Measurements from ENCODE around the gene TUBA3E.
"Not testable (repeated sequence)": the region's sequence is repeated elsewhere in the genome, so short reads cannot be mapped to it uniquely, and the experiment has no call there.

Gene TUBA3E

DNA sequence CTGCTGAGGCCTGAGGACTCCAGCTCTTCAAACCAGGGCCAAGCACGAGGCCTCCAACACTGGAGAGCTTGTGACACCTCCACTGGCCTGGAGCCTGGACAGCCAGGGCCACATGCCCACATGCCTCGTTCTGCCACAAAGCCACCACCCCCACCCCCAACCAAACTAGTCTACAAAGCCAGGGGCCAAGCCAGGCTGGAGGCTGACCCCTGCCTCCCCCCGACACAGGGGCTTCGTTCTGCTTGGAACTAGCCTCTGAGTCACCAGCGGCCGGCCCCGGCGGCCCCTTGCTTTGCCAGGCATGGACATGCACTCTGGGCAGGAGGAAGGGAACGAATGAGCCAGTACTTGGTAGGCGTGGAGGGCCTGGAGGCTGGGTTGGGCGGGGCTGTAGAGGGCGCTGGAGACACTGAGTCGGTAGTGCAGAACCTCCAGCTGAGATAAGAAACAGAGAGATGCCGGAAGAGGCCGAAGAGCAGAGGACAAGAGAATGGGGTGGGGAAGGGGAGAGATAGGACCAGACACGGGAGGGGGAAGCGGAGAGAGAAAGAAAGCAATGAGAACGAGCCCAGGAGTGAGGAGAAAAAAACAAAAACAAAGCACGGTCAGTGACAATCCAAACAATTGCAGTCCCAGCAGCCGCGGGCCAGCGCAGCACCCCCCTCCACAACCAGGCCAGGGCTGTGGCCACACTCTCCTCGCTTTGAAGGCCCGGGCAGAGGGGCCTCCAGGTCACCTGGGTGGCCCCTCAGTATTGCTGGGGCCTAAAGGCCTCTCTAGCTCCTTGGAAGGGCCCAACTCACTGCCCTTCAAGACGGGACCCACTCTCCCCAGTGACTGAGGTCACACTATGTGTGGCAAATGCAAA lies 37.2 kb downstream of the TUBA3E start:
- DNase-seq, result not testable (repeated sequence)

DNA sequence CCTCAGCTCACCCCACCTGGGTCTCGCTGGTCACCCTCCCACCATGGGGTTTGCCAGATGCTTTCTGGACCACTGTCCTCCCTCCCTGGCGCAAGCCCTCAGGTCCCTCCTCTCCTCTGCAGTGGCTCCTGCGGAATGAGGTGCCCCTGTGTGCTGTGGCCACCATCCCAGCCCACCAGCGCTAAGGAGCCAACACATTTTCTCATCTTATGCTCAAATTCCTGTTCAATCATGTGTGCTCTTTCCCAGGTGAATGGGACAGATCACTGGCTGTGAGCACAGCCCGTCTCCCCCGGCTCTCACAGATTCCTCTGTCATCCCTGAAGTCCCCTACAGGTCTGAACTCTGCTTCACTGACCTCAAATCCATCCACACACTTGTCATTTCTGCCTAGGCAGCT lies 38.1 kb downstream of the TUBA3E start:
- no peak for DNase-seq

DNA sequence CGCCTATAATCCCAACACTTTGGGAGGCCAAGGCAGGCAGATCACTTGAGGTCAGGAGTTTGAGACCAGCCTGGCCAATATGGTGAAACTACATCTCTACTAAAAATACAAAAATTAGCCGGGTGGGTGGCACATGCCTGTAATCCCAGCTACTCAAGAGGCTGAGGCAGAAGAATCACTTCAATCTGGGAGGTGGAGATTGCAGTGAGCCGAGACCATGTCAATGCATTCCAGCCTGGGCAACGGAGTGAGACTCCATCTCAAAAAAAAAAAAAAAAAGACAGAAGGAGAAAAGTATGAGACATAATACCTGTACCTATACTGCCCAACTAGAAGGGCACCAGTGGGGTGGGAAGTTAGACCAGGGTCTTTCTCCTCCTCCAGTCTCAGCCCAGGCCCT lies 38.9 kb downstream of the TUBA3E start:
- not testable (repeated sequence) for DNase-seq

DNA sequence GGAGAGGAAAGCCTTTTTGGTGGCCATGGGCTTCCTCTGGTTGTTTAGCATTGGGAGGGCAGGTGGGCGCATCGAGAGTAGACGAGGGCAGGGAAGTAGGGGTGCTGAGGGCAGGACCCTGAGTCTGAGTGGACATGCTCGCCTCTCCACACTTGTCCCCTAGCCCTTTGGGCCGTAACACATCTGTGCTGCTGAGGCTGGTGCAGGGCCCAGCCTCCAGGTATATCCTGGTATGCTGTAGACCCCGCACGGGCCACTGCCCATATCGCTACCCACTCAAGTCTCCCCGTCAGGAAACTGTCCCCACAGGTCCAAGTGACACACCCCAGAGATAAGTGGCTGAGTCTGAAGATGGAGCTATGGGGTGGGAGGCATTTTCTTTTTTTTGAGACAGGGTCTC lies 39.6 kb downstream of the TUBA3E start:
- DNase-seq, result no peak

DNA sequence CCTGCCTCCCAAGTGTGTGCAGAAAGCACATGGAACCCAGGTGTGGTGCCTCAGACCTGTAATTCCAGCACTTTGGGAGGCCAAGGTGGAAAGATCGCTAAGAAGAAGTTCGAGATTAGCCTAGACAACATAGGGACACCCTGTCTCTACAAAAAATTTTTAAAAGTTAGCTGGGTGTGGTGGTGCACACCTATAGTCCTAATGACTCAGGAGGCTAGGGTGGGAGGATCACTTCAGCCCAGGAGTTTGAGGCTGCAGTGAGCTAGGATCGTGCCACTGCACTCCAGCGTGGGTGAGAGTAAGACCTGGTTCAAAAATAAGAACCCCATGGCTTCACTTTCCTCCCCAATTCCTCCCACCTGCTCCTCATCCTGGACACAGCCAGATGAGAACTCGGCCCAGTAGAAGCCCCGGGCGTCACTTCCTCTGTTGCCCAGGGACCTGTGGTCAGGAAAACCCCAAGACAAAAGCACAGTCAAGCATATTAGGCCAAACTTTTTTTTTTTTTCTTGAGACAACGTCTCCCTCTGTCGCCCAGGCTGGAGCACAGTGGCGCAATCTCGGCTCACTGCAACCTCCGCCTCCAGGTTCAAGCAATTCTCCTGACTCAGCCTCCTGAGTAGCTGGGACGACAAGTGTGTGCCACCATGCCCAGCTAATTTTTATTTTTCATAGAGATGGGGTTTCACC lies 40.3 kb downstream of the TUBA3E start:
- not testable (repeated sequence) for DNase-seq

DNA sequence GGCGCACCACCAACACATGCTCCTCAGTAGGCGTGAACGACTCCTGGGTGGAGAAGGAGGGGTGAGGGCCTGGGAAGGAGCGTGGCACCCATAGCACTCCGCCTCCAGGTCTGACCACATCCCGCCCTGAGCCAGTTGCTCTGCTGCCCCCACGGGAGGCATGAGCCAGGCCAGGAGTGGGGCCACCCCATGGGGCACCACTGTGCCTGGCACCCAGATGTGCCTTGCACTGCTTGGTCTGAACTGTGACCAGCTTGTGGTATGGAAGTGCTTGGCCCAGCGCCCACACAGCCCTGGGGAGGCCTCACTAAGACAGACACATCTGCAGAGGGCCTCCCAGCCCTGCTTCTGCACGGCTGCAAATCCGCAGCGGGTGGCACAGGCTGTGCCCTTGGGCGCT lies 40.9 kb downstream of the TUBA3E start:
- not testable (repeated sequence) for DNase-seq

DNA sequence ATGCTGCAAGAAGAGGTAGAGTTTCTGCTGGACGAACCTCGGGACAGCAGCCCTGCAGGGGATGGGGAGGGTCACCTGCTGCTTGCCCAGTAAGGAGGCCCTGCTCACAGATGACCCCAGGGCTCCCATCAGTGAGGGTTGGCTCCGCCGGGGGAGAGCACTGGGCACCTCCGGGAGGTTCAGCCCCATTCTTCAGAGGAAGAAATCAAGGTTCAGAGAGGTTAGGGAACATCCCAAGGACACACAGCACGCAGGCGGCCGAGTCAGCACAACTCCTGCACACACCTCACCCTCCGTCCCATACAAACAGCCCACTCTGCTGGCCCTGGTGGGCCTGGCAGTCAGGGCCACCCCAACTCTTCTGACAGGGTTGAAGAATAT lies 41.6 kb downstream of the TUBA3E start:
- DNase-seq, result no peak

DNA sequence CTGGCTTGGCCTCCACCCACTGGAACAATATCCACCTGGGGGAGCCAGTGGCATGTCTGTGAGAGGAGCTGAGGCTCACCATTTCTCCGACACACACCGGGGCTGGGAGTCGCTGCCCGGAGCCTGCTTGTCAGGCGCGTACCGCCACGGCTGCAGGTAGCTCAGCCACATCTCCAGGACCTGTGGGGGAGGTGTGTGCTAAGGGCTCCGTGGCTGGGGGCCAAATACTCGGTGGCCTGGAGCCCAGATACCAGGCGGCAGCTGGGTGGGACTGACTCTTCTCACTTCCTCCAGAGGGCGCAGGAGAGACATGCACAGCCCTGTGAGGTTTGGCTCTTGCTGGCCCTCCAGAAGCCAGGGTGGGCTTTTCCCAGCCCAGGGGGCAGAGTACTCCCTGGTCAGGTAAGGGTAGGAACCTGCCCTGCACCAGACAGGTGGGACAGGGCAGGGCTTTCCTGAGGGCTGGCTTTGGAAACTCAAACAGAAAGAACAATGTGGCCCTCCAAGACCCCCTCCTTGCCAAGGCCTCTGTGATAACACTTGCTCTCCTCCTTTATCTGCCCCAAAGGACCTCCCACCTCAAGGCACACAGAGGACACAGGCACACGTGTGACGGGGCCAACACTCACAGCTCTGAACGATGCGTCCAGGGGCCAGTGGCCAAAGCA lies 42.1 kb downstream of the TUBA3E start:
- DNase-seq, result not testable (repeated sequence)

DNA sequence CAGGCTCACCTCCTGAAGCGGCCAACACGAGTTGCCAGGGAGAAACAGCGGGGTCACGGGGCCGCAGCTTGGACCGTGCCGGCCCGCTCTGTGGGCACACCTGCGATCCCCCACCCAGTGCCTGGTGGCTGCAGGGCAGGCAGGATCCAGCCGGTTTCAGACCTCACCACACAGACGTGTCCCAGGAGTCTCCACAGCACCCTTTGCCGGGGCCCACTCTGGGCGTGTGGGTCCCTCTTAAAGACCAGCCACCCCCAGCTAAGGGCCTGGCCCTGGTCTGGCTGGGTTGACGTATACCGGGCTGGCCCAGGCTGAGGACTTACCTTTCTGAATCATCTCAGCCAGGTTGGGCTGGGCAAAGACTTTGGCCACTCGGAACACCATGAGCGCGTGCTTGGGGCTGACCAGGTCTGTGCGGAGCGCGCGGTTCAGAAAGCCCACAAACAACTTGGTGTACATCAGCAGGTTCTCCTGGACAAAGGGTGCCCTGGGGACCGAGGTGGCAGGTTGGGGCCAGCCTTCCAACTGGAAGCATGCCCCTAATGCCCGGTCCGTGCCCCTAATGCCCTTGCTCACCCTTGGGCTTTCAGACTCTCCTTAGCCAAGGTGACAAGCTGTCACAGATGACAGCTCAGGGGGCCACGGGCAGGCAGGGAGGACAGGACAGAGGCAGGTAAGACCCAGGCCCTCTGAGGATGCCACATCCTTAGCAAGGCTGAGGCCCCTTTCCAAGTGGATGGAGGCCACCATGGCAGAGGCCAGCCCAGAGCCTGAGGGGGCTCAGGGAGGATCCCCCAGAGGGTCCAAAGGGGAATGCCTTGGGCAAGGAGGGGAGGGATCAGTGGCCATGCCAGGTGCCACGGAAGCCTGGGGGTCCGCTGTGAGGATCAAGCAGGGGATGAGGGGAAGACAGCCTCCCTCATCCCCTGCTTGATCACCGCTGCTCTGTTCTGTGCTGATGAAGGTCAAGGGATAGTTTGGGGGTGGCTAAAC lies 43.2 kb downstream of the TUBA3E start:
- no peak for DNase-seq

DNA sequence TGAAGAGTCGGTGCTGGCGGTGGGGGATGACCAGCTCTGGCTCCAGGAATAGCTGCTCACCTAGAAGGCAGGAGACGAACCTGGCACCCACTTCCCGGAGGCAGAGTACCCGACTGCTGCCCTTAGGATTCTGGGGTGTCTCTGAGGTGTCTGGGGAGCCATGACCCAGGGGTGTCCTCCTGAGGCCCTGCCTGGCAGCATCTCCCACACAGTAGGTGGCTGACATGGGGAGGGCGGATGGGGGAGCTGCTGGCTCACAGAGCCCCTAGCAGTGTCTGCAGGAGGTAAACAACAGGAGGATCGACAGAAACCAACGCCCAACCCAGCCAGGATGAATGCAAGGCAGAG lies 43.8 kb downstream of the TUBA3E start:
- DNase-seq, result not testable (repeated sequence)

DNA sequence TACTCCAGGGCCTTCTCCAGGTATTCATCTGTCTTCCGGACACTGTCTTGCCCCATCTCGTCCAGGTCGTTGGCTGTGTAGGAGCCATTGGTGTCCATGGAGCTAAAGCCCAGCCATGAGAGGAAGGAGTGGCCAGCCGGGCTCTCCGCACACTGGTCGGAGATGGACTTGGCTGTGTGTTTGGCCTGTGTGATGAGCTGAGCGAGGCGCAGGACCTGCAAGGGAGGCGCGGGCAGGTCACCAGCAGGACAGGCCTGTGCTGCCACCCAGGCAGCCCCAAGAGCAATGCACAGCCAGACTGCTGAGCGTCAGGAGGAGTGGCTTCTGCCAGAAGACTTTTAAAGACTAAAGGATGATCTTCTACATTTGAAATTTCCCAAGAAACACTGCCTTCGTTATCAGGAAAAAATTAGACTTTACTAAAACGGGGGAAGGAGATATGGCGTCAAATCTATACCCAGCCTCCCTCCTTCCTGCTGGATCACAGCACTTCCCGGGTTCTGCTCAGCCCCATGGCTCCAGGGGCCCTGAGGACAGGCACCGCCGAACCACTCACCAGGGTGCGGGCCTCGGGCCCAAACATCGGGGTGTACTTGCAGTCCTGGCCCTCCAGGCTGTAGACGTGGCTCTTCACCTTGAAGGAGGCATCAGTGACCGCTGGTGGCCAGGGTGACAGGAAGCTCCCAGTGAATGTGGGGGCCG lies 44.4 kb downstream of the TUBA3E start:
- DNase-seq, result not testable (repeated sequence)

DNA sequence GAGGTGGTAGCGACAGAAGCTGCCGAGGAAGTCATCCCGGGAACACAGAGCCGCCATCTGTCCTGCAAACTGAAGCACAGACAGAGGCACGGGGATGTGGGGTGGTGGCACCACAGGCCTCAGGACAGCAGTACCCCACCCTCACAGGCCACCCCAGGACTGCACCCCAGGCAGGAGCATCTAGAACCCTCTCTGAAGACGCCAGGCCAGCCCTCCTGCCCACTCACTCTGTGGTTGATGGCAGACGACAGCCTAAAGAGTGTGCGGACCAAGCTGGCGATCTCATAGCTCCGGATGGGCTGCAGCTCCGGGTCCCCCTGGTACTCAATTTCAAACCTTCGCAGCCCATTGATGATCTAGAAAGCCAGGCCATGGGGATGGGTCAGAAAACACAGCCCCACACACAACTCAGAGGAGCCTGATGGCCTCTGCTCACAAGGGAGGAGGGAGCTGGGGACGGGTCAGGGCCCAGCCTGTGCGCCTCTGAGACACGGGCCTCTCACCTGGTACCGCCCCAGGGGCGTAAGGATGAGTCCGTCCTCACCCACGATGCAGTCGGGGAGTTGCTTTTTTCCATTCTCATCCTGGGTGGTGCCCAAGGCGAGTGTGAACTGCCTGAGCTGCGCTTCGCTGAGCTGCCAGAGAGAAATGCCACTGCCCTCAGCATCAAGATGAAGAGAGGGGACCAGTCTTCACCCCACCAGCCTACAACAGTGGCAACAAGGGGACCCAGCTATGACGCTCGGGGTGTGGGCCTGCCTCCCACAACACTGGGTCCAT lies 45.2 kb downstream of the TUBA3E start:
- no peak for DNase-seq

DNA sequence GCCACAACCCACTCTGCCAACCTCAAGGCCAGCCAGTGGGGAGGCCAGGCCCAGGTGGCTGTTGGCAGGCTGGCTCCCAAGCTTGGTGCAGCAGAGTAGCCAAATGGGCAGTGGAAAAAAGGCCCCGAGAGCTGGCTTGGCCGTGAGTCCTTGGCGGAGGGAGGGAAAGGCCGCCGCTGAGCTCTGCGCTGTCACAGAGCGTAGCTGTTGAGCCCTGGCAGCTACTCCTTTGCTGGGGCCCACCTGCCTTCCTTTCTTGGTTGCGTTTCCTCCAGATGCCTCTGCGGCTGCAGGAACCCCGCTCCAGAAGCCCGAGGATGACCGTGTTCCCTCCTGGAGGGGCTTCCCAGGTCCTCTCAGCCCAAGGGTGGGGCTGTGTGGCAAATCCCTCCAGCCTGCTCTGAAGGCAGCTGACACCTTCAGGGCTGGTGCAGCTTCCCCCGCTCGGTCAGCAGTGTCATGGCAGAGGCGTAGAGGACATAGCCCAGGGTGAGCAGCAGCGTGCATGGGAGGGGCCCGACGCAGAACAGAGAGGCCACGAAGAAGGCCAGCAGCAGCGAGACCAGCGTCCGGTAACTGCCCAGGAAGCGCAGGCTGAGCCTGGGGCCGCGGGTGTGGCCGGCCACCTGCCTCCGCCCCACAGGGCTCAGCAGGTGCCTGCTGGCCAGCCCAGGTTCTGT lies 46.0 kb downstream of the TUBA3E start:
- DNase-seq, result not testable (repeated sequence)

DNA sequence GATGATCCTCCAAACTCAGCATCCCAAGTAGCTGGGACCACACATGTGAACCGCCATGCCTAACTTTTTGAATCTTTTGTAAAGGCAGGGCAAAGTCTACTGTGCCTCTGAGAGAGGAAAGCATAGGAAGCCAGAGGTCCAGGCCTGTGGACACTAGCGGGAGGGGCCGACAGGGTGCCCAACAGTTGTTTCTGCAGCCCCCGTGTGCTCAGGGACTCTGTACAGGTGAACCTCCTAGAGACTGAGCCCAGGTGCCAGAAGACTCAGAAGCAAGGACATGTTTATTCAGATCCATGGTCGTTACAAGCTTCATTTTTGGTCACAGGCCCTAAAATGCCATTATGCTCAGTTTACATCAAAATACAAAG lies 47.1 kb downstream of the TUBA3E start:
- DNase-seq, result not testable (repeated sequence)

DNA sequence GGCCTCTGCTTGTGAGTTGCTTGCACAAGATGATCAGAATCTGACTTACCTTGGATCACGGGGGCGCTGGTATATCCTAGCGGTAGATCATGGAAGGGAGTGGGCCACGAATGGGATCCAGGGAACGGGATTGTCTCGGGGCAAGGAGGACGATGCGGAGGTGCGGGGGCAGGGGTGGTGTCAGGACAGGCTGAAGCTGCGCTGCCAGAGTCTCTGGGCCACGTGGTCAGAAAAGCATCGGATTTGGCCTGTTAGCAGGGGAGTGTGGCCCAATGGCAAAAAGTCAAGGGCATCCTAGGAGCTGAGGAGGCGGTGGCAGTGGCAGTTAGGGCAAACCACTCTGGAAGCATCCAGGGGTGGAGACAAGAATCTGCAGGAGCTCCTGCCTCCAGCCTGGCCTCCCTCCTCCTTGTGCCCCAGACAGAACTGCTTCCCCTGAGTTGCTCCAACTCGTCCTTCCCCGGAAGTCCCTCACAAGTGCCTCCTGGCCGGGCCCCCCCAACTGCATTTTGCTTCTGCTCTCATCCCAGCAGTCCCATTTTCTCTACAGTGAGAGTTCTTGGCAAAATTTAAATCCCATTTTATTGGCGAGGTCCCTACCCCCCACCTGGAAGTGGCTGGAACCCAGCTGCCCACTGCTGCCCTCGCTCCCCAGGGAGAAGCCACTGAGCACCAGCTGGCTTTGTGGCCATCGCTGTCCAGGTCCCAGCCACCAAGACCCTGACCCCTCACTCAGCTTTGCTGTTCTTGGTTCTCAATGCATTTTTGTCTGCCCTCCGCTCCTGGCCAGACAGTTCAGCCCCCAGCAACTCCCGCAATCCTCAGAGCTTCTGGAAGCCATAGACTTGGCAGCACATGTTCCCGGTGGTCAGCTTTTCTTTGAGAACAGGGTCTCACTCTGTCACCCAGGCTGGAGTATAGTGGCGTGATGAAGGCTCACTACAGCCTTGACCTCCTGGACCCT lies 47.8 kb downstream of the TUBA3E start:
- no peak for DNase-seq

DNA sequence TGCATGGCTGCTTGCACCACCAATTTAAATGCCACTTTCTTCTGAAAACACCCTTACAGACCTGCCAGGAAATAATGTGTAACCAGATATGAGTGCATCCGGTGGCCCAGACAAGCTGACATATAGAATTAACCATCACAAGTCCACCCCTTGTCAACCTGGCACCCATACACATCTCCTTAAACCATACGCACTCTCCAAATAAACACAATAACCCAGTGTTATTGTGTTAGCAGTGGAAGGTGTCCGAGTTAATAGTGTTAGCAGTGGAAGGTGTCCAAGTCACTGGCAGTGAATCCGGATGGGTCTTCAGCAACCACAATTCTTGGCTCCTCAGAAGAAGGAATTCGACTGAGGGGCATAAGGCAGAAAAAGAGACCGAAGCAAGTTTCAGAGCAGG lies 49.7 kb downstream of the TUBA3E start:
- DNase-seq, result not testable (repeated sequence)

DNA sequence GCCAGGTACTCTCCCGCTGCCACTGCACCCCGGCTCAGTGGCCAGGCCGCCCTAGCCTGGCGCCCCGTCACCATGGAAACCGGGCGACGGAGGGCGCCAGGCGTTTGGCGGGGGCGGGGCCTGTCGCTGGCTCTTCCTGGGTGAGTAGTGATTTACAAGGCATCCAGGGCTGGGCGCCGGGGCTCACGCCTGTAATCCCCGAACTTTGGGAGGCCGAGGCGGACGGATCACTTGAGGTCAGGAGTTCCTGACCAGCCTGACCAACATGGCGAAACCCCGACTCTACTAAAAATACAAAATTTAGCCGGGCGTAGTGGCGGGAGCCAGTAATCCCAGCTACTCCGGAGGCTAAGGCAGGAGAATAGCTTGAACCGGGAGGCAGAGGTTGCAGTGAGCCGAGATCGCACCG lies 53.2 kb downstream of the TUBA3E start, which contains the start of gene CCDC74B:
Gene CCDC74B, minus strand, starts transcription at position 107 of the 409 bp plus-strand sequence. CDS start 116 bp downstream, outside the sequence.
- peak; percentile 36 for DNase-seq

DNA sequence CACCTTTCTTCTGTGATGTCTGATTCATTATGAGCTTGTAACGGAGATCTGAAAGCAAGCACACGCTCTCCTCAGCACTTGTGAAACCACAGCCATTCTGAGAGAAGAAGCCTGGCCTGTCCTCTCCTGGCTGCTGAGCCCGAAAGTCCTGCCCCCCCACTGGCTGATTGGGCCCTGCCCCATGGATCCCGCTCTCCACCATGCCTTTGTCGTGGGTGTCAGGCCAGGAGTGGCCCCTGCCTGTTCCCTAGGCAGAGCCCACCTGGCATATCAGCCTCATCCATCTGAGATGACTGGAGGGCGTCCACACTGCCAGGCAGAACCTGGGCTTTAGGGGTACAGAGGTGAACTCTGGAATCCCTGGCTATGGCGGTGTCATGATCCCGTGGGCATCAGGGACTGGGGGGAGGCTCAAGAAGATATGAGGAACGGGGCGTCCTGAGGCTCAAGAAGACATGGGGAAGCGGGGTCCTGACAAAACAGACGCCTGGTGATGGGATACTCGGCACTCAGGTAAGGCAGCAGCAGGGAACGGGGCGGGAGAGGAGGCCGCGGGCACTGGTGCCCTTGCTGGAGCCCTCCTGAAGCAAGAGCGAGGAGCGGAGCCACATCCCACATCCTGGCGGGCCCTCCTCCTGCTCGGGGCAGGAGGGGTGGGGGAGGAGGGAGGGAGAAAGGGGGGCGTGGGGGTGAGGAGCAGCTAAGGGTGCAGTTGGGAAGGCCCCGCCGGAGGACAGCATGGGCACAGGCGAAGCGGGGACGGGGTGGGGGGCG lies 54.8 kb downstream of the TUBA3E start:
- not testable (repeated sequence) for DNase-seq
